Uterus (tissue), 4 donors: Measurements from ENCODE around the gene PTPRH. TPM values are rescaled to one million over a fixed set of nuclear protein-coding genes. Genes with fewer than 3 reads are reported as not detected.

ENCODE experiments used
- DNase-seq, 2 donors: peaks; one replicate each; pipeline ENCODE4 v3.0.0-alpha.2; 2019 to 2020
- H3K27ac ChIP-seq, 2 donors: fragments of 200-600 bp; sonication (generic); 1 replicate in 1 of 2; 2 replicates in 1 of 2; pipeline ENCODE4 v1.5.1; 2016 to 2018
- H3K27me3 ChIP-seq, 2 donors: fragments of 200-600 bp; sonication (generic); one replicate each; pipeline ENCODE4 v1.5.1; 2018 to 2019; ENCODE audit warnings: control low read depth in 1 of 2
- H3K36me3 ChIP-seq, 2 donors: fragments of 200-600 bp; sonication (generic); one replicate each; pipeline ENCODE4 v1.5.1; 2019; ENCODE audit warnings: control low read depth in 1 of 2
- H3K4me1 ChIP-seq, 2 donors: fragments of 200-600 bp; sonication (generic); one replicate each; pipeline ENCODE4 v1.5.1; 2018 to 2019; ENCODE audit warnings: control low read depth in 1 of 2
- H3K4me3 ChIP-seq, 2 donors: fragments of 200-600 bp; sonication (generic); 1 replicate in 1 of 2; 2 replicates in 1 of 2; pipeline ENCODE4 v1.5.1; 2018 to 2019; ENCODE audit warnings: mild to moderate bottlenecking in 1 of 2
- H3K9me3 ChIP-seq, 2 donors: fragments of 200-600 bp; sonication (generic); one replicate each; pipeline ENCODE4 v1.5.1; 2019; ENCODE audit warnings: control low read depth in 1 of 2
- POLR2A ChIP-seq, 2 donors: fragments of 450-650 bp; IDR thresholded peaks; one replicate each; pipeline ENCODE4 v1.6.1; 2016; ENCODE audit warnings: antibody characterized with exemption in 2 of 2, mild to moderate bottlenecking in 1 of 2, moderate library complexity in 1 of 2
- intact Hi-C: fragments of 100-400 bp; cut with DNase I; formaldehyde crosslinking; loops from one replicate; pipeline ENCODE4 v1.15.1; 2023; ENCODE audit warnings: low total_unique reads
- total RNA-seq, 4 donors: library from RNA; depleted of rRNA in 3 of 4; stranded (reverse); fragments of >200 nt in 3 of 4; gene quantifications; one replicate each; pipeline versions ENCODE4 v1.1.0 to v1.2.4, GENCODE V29; 2014 to 2023
- TF ChIP-seq, protein P1 (sequence below), 4 experiments: fragments of 200-600 bp in 2 of 4; fragments of 450-650 bp in 2 of 4; sonication (generic) in 2 of 4; IDR thresholded peaks; one replicate each; pipeline ENCODE4 v1.5.1; 2016 to 2019; ENCODE audit warnings: antibody characterized with exemption in 4 of 4, mild to moderate bottlenecking in 2 of 4, moderate library complexity in 1 of 4
- donor health status: DM: yes; HTN: yes; CAD: no.

The PTPRH gene
- total RNA-seq, 4 donors from 2014 or later = 0.29 to 3.8 (median 3.2) TPM; not detected in 1

DNA sequence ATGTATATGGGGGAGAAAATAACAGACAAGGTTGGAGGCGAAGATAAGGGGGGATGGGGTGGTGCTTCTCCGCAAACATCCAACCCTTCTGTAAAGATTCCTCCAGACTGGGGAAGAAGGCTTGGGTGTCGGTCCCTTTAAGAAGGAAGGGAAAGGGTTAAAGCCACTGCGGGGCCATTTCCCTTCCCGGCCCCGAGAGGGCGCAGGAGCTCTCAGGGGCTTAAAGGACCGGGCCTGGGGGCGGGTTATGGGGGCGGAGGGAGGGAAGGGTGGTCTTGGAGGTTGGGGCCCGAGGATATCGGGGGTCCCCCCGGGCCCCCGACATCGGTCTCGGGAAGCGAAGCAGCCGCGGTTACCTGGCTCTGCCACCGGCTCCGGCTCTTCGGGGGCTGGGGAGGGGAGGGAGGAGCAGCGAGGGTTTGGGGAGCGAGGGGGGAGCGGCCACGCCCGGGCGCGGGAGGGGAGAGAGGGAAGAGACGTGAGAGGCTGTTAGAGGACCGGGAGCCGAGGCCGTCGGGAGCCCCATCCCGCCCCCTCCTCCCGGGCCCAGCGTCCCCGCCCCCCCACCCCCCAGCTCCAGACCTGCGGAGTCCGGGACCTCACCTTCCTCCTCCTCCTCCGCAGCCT lies 63.1 kb downstream of the PTPRH start:
- no peak for TF ChIP-seq POLR2A (IDR thresholded peaks at IDR 0.05)
- Histone ChIP-seq H3K27ac (no peak overlapping the region), H3K4me1 (peaks cover 0 to 3% of the 10 kb centered on the region in 2 donors), H3K4me3 (no peak overlapping the region), H3K9me3 (no peaks in the 10 kb centered on the region), H3K27me3 (peaks cover 19 to 56% of the 10 kb centered on the region in 2 donors), H3K36me3 (no peaks in the 10 kb centered on the region)
- intact Hi-C loops = no loop called here
- DNase-seq = no peak

DNA sequence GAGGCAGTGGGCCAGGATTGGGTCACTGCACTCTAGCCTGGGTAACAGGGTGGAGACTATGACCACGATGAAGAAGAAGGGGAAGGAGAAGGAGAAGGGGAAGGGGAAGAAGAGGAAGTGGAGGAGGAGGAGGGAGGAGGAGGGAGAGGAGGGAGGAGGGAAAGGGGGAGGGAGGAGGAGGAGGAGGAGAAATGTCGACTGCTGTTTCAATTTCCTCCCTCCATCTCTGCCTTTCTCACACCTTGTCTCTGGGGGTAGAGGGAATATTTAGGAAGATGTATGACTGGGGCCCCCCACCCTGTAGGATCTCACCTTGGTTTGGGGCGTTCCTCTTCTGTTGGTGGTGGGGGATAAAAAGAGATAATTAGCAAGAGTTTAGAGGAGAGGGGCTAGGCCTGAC lies 64.1 kb downstream of the PTPRH start:
- no peak overlapping the region for H3K27ac ChIP-seq
- intact Hi-C loops = no loop called here
- no peak overlapping the region for H3K4me3 ChIP-seq
- no peaks in the 10 kb centered on the region for H3K9me3 ChIP-seq
- DNase-seq = no peak
- peaks cover 19 to 56% of the 10 kb centered on the region in 2 donors for H3K27me3 ChIP-seq
- H3K36me3 ChIP-seq = no peaks in the 10 kb centered on the region
- TF ChIP-seq, protein P1, sequence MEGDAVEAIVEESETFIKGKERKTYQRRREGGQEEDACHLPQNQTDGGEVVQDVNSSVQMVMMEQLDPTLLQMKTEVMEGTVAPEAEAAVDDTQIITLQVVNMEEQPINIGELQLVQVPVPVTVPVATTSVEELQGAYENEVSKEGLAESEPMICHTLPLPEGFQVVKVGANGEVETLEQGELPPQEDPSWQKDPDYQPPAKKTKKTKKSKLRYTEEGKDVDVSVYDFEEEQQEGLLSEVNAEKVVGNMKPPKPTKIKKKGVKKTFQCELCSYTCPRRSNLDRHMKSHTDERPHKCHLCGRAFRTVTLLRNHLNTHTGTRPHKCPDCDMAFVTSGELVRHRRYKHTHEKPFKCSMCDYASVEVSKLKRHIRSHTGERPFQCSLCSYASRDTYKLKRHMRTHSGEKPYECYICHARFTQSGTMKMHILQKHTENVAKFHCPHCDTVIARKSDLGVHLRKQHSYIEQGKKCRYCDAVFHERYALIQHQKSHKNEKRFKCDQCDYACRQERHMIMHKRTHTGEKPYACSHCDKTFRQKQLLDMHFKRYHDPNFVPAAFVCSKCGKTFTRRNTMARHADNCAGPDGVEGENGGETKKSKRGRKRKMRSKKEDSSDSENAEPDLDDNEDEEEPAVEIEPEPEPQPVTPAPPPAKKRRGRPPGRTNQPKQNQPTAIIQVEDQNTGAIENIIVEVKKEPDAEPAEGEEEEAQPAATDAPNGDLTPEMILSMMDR (IDR thresholded peaks at IDR 0.05) = no peak
- no peak for TF ChIP-seq POLR2A (IDR thresholded peaks at IDR 0.05)
- H3K4me1 ChIP-seq = peaks cover 0 to 3% of the 10 kb centered on the region in 2 donors

DNA sequence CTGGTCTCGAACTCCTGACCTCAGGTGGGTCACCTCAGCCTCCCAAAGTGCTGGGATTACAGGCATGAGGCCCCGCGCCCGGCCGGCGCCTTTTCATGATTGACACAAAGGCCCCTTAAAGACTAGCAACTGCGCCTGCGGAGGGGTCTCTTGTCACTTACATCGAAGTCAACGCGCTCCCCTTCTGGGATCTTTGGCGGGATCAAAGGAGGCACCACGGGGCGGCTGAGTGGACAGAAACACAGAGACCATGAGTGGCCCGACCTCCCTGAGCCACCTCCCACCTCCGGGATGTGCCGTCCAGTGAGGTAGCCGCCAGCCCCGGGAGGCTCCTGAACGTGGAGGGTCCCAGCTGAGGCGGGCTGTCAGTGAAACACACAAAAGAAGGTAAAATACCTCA lies 67.6 kb downstream of the PTPRH start:
- Histone ChIP-seq H3K4me1 (peaks cover 0 to 3% of the 10 kb centered on the region in 2 donors), H3K9me3 (no peaks in the 10 kb centered on the region), H3K27ac (no peak overlapping the region), H3K36me3 (no peaks in the 10 kb centered on the region), H3K4me3 (no peak overlapping the region), H3K27me3 (peaks cover 10 to 45% of the 10 kb centered on the region in 2 donors)
- TF ChIP-seq POLR2A (IDR thresholded peaks at IDR 0.05) = no peak
- TF ChIP-seq, protein P1 (IDR thresholded peaks at IDR 0.05) = no peak
- DNase-seq = no peak
- intact Hi-C loops = no loop called here

DNA sequence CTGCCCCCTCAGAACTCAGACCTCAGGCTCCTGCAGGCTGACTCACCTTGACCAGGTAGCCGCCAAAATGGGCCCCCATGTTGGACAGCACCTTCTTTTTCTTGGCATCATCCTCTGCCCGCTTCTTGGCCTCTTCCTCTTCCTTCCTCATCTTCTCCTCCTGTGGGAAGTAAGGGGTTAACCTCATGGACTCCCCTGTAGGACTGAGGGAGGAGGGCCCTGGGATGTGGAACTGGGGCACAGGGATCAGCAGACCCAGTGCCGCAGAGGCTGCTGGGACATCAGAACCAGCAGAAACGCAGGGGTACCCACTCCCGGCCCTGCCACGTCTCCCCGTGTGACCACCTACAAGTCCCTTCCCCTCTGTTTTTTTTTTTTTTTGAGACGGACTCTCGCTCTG lies 71.4 kb downstream of the PTPRH start:
- Histone ChIP-seq H3K4me3 (no peak overlapping the region), H3K36me3 (no peaks in the 10 kb centered on the region), H3K9me3 (no peaks in the 10 kb centered on the region), H3K27ac (no peak overlapping the region), H3K27me3 (peaks cover 0 to 13% of the 10 kb centered on the region in 2 donors), H3K4me1 (no peaks in the 10 kb centered on the region)
- no peak for DNase-seq
- intact Hi-C loops = no loop called here
- TF ChIP-seq, protein P1 (IDR thresholded peaks at IDR 0.05) = no peak
- no peak for TF ChIP-seq POLR2A (IDR thresholded peaks at IDR 0.05)

DNA sequence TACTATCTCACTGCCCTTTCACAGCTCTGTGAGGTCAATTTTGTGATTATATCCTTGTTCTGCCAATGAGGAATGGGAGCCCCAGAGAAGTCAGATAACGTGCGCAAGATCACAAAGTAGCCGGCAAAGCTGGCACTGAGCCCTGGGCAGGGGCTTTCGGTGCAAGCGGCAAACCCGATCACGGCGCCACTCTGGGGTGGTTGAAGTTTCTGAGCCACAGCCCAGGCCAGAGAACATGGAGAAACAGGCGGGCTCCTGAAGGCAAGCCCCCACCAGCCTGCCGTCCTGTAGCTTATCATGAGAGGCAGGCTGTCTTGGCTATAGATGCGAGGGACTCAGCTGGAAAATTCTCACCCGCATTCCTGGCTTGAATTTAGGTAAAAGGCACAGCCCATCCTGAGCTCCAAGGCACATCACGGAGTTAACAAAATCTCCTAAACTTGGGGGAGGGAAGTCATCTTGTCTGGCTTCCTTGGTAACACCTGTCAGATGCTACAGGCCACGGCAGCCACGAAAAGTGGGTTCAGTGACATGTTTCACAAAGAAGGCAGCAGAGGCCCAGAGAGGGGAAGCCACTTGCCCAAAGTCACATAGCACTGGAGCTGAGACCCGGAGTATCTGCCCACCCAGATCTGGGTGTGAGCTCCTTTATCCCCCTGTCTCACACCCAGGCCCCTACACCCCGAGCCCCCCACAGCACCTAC lies 72.8 kb downstream of the PTPRH start:
- H3K27ac ChIP-seq = no peak overlapping the region
- no peak for DNase-seq
- no peaks in the 10 kb centered on the region for H3K9me3 ChIP-seq
- intact Hi-C loops = no loop called here
- no peaks in the 10 kb centered on the region for H3K36me3 ChIP-seq
- no peak for TF ChIP-seq POLR2A (IDR thresholded peaks at IDR 0.05)
- TF ChIP-seq, protein P1 (IDR thresholded peaks at IDR 0.05) = no peak
- no peaks in the 10 kb centered on the region for H3K4me1 ChIP-seq
- H3K4me3 ChIP-seq = no peak overlapping the region
- H3K27me3 ChIP-seq = peaks cover 0 to 1% of the 10 kb centered on the region in 2 donors
